NCI-H748 (cell line): ENCODE data around the gene HBA2.
"Not testable (repeated sequence)": the region's sequence is repeated elsewhere in the genome, so short reads cannot be mapped to it uniquely, and the experiment has no call there.

ENCODE experiments used
- DNase-seq: peaks from one replicate; lab custom pipeline; 2025; ENCODE audit not compliant: unreplicated experiment; lab: John Stamatoyannopoulos, UW

The HBA2 gene

GRCh38 chr16:191831-192230 is 19.2 kb downstream of the HBA2 start:
- DNase-seq: no peak

GRCh38 chr16:192686-193085 is 20.0 kb downstream of the HBA2 start:
- DNase-seq: no peak

- DNase-seq: no peak
These were observed 20.8 kb downstream of the HBA2 start for GRCh38 chr16:193441-193840.

DNA sequence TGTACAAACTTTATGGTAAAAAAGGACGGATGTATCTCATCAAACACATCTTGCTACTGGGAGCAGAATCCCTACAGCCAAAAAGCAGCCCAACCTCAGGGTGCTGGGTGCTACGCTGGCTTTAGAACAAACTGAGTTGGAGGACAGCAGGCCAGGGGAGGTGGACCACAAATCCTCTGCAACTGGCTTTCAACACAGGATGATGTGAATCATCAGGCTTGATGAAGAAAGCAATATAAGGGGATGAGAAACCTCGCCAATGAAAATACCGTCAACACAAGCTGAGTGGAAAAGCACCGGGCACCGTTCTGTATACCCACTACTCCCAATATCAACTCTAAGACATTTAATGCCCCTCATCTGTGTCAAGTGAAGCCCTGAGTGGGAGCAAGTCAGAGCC is 21.8 kb downstream of the HBA2 start:
- no peak for DNase-seq

DNA sequence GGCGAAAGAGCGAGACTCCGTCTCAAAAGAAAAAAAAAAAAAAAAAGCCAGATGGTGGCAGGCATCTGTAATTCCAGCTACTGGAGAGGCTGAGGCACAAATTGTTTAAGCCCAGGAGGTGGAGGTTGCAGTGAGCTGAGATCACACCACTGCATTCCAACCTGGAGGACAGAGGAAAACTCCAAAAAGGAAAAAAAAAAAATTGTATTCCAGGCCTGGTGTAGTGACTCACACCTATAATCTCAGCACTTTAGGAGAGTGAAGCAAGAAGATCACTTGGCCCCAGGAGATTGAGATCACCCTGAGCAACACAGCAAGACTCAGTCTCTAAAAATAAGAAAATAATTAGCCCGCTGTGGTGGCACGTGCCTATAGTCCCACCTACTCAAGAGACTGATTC is 27.7 kb downstream of the HBA2 start:
- DNase-seq: no peak

- no peak for DNase-seq
These were observed 30.6 kb downstream of the HBA2 start for GRCh38 chr16:203246-203645.

- DNase-seq: not testable (repeated sequence)
These were observed 31.4 kb downstream of the HBA2 start for GRCh38 chr16:204046-204445.

- not testable (repeated sequence) for DNase-seq
These were observed 36.7 kb downstream of the HBA2 start for GRCh38 chr16:209359-209758.

- DNase-seq: not testable (repeated sequence)
These were observed 39.0 kb downstream of the HBA2 start for GRCh38 chr16:211631-212180.

GRCh38 chr16:212999-213398 is 40.3 kb downstream of the HBA2 start:
- no peak for DNase-seq

- DNase-seq: no peak
These were observed 47.3 kb downstream of the HBA2 start for GRCh38 chr16:220021-220420.
